HG02852 (cell line): ENCODE data around the gene ETV2.
A peak's percentile ranks its signal among the peaks of the same experiment; 100 is the strongest.
"Not testable (repeated sequence)": the region's sequence is repeated elsewhere in the genome, so short reads cannot be mapped to it uniquely, and the experiment has no call there.

Experiments
- ATAC-seq: cut with Tn5 transposase; IDR thresholded peaks from one replicate; pipeline ENCODE4 v1.9.1; 2021; ENCODE audit warnings: mild to moderate bottlenecking, moderate library complexity; ENCODE audit not compliant: unreplicated experiment

The ETV2 gene

GRCh38 chr19:35641515-35642151, at the start of gene ETV2:
Gene ETV2 (plus strand): TSS chr19:35641745. CDS start chr19:35642461, 716 bp downstream.
- ATAC-seq: no peak

DNA sequence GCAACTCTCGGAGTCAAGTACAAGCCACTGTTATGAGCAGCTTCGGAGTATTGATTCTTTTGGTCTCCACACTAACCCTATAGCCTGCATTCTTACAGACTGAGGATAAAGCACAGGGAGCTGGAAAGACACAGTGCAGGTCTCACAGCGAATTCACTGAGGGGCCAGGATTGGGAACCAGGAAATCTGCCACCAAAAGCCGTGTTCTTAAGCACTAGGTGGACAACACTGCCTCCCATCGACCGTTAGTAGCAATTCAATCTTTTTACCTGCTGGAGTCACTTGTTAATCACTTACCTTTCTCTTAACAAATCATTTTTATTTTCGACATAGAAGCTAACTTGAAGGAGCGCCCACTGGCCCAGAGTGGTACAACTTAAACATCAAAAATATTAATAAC, 49.3 kb upstream of the ETV2 start:
- no peak for ATAC-seq

- not testable (repeated sequence) for ATAC-seq
These were observed 46.5 kb upstream of the ETV2 start for GRCh38 chr19:35595026-35595425.

GRCh38 chr19:35595928-35596327, 45.6 kb upstream of the ETV2 start:
- no peak for ATAC-seq

- no peak for ATAC-seq
These were observed 45.1 kb upstream of the ETV2 start for GRCh38 chr19:35596366-35596999.

GRCh38 chr19:35601971-35602370, 39.6 kb upstream of the ETV2 start:
- ATAC-seq: no peak

DNA sequence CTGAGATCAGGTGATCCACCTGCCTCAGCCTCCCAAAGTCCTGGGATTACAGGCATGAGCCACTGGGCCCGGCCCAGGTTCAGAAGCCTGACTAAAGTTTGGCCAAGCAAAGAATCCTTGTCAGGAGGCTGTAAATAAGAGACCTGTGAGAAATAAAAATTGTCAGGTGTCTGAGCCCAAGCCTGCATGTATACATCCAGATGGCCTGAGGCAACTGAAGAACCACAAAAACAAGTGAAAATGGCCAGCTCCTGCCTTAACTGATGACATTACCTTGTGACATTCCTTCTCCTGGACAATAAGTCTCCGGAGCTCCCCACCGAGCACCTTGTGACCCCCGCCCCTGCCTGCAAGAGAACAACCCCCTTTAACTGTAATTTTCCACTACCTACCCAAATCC, 37.1 kb upstream of the ETV2 start:
- ATAC-seq: not testable (repeated sequence)

- not testable (repeated sequence) for ATAC-seq
These were observed 34.4 kb upstream of the ETV2 start for GRCh38 chr19:35607170-35607569.

DNA sequence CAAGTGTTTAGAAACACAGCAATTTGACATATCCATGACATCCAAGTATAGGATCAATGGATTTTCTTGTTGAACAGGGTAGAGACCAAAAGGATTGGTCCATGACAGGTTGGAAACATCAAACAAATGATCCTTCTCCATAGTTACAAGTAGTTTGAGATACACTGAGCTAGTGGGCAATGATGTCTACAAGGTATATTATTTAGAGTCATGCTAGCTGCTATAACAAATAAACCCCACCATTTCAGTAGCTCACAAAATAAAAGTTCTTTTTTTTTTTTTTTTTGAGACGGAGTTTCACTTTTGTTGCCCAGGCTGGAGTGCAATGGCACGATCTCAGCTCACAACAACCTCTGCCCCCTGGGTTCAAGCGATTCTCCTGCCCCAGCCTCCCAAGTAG, 33.9 kb upstream of the ETV2 start:
- ATAC-seq: no peak

- no peak for ATAC-seq
These were observed 33.3 kb upstream of the ETV2 start for GRCh38 chr19:35608251-35608650.

GRCh38 chr19:35609851-35610353, 31.6 kb upstream of the ETV2 start:
- ATAC-seq: no peak

DNA sequence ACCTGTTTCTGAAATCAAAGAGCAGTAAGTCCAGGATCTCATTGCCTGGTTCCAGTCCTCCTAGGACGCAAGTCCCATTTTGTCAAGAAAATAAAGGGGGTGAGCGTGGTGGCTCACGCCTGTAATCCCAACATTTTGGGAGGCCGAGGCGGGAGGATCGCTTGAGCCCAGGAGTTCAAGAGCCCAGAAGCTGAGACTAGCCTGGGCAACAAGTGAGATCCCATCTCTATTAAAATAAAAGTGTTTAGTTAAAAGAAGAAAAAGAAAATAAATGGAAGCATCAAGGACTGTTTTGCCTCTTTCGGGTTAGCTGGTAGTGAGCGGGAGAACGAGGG, 29.4 kb upstream of the ETV2 start:
- no peak for ATAC-seq

- peak; percentile 79 for ATAC-seq
These were observed 28.8 kb upstream of the ETV2 start, which contains the start of gene HAUS5 for GRCh38 chr19:35612559-35613321. Gene HAUS5 (plus strand): TSS chr19:35612735. CDS start chr19:35612795, 60 bp downstream.

- no peak for ATAC-seq
These were observed 28.0 kb upstream of the ETV2 start for GRCh38 chr19:35613574-35613973.

GRCh38 chr19:35615036-35615435, 26.5 kb upstream of the ETV2 start:
- no peak for ATAC-seq

GRCh38 chr19:35618857-35619256, 22.7 kb upstream of the ETV2 start:
- ATAC-seq: no peak

- ATAC-seq: no peak
These were observed 22.1 kb upstream of the ETV2 start for GRCh38 chr19:35619290-35619923.

DNA sequence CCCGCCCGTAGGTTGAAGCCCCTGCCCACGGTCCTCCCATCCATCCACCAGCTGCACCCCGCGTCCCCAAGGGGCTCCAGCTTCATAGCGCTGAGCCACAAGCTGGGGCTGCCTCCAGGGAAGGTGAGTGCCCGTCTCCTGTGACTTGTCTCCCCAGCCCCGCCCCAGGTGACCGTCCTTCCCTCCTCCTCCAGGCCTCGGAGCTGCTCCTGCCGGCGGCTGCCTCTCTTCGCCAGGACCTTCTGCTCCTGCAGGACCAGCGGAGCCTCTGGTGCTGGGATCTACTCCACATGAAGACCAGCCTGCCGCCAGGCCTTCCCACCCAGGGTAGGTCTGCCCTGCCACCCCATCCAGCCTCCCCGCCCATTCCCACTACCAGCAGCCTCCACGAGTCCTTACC, 21.5 kb upstream of the ETV2 start:
- no peak for ATAC-seq

- ATAC-seq: no peak
These were observed 19.8 kb upstream of the ETV2 start for GRCh38 chr19:35621708-35622107.

DNA sequence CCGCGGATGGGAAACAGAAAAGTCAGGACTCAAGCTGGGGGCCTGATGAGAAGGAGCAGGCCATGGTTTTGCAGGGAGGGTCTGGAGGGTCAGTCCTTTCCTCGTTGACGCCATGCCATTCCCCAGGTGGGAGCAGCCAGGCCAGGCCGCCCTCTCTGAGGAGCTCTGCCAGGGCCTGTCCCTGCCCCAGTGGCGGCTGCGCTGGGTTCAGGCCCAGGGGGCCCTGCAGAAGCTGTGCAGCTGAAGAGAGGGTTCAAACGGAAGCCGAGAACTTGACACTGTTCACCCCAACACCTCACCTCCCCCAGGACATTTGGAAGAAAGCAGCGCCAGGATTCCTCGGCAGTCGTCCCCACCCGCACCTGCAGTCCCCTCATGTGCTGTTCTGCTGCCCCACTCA, 18.8 kb upstream of the ETV2 start:
- no peak for ATAC-seq

- ATAC-seq: no peak
These were observed 18.1 kb upstream of the ETV2 start for GRCh38 chr19:35623327-35624010.
